ENCODE data around the gene KDM4C.
A peak's percentile ranks its signal among the peaks of the same experiment; 100 is the strongest.
"Not testable (repeated sequence)": the region's sequence is repeated elsewhere in the genome, so short reads cannot be mapped to it uniquely, and the experiment has no call there.

KDM4C gene

GRCh38 chr9:6757456-6758247 lies at the start of gene KDM4C:
KDM4C (plus strand) TSS chr9:6757973; CDS start chr9:6792989, 35,016 bp downstream.
- peak; percentile 91 for DNase-seq

- DNase-seq: no peak
Measured at GRCh38 chr9:6708732-6709131, 49.0 kb upstream of the KDM4C start.

- DNase-seq: no peak
Measured at GRCh38 chr9:6711403-6711802, 46.4 kb upstream of the KDM4C start.

- DNase-seq: no peak
Measured at GRCh38 chr9:6712041-6712440, 45.7 kb upstream of the KDM4C start.

GRCh38 chr9:6714176-6714575 lies 43.6 kb upstream of the KDM4C start:
- no peak for DNase-seq

GRCh38 chr9:6715153-6715754 lies 42.5 kb upstream of the KDM4C start:
- DNase-seq: not testable (repeated sequence)

GRCh38 chr9:6715755-6716643 lies 41.8 kb upstream of the KDM4C start:
- DNase-seq: peak; percentile 59

- DNase-seq: no peak
Measured at GRCh38 chr9:6716766-6717165, 41.0 kb upstream of the KDM4C start.

- no peak for DNase-seq
Measured at GRCh38 chr9:6723881-6724420, 33.8 kb upstream of the KDM4C start.

GRCh38 chr9:6733257-6733656 lies 24.5 kb upstream of the KDM4C start:
- no peak for DNase-seq

GRCh38 chr9:6733831-6734230 lies 23.9 kb upstream of the KDM4C start:
- DNase-seq: no peak

GRCh38 chr9:6735422-6735821 lies 22.4 kb upstream of the KDM4C start:
- no peak for DNase-seq

- DNase-seq: no peak
Measured at GRCh38 chr9:6739218-6739617, 18.6 kb upstream of the KDM4C start.

GRCh38 chr9:6748861-6749260 lies 8.9 kb upstream of the KDM4C start:
- DNase-seq: not testable (repeated sequence)

- not testable (repeated sequence) for DNase-seq
Measured at GRCh38 chr9:6754861-6755260, 2.9 kb upstream of the KDM4C start.

- peak; percentile 79 for DNase-seq
Measured at GRCh38 chr9:6757132-6757455, 679 bp upstream of the KDM4C start.

- DNase-seq: no peak
Measured at GRCh38 chr9:6758248-6758497, 400 bp downstream of the KDM4C start.

- DNase-seq: peak; percentile 47
Measured at GRCh38 chr9:6758498-6759184, 868 bp downstream of the KDM4C start.

GRCh38 chr9:6759185-6759977 lies 1.6 kb downstream of the KDM4C start:
- no peak for DNase-seq

- no peak for DNase-seq
Measured at GRCh38 chr9:6761306-6761705, 3.5 kb downstream of the KDM4C start.

- no peak for DNase-seq
Measured at GRCh38 chr9:6763244-6763643, 5.5 kb downstream of the KDM4C start.

GRCh38 chr9:6764011-6764410 lies 6.2 kb downstream of the KDM4C start:
- no peak for DNase-seq

All from stimulated activated naive CD4-positive, alpha-beta T cell treated with Interleukin-2 at 50 U/mL for 16 hours (primary cell).